DND-41 (cell line): Measurements from ENCODE around the gene VWA8.

ENCODE experiments used
- ATAC-seq: fragments of 200-7000 bp; cut with Tn5 transposase; 3 replicates; pipeline ENCODE4 v1.9.1; 2021; ENCODE audit warnings: low read depth; ENCODE audit not compliant: insufficient read depth
- DNase-seq: peaks from one replicate; pipeline ENCODE4 v3.0.0-alpha.2; 2020
- H2AFZ ChIP-seq: 2 replicates; pipeline ENCODE4 v1.6.0; 2012; ENCODE audit warnings: low read depth, low read length
- H3K27ac ChIP-seq: 2 replicates; pipeline ENCODE4 v1.5.1; 2012; ENCODE audit warnings: low read length, inconsistent platforms
- H3K27me3 ChIP-seq: fragments of 200-600 bp; sonication (generic); 2 replicates; pipeline ENCODE4 v1.6.0; 2012; ENCODE audit warnings: low read length, mild to moderate bottlenecking, inconsistent platforms; ENCODE audit not compliant: insufficient read depth, poor library complexity
- H3K36me3 ChIP-seq: 2 replicates; pipeline ENCODE4 v1.5.1; 2012; ENCODE audit warnings: low read length, inconsistent platforms; ENCODE audit not compliant: insufficient read depth
- H3K4me1 ChIP-seq: 2 replicates; pipeline ENCODE4 v1.5.1; 2012; ENCODE audit warnings: mild to moderate bottlenecking, low read length; ENCODE audit not compliant: insufficient read depth
- H3K4me2 ChIP-seq: 2 replicates; pipeline ENCODE4 v1.6.0; 2012; ENCODE audit warnings: mild to moderate bottlenecking, moderate library complexity, low read length, inconsistent platforms; ENCODE audit not compliant: insufficient read depth
- H3K4me3 ChIP-seq, 2 experiments: fragments of 200-600 bp in 1 of 2; shearing (Covaris generic) in 1 of 2; 2 replicates each; pipeline ENCODE4 v1.5.1; 2012 to 2016; ENCODE audit warnings: inconsistent platforms in 2 of 2, low read length in 2 of 2, mild to moderate bottlenecking in 2 of 2, low read depth in 1 of 2, moderate library complexity in 1 of 2
- H3K79me2 ChIP-seq: 2 replicates; pipeline ENCODE4 v1.6.0; 2012; ENCODE audit warnings: low read length, inconsistent platforms; ENCODE audit not compliant: insufficient read depth
- H3K9ac ChIP-seq: 2 replicates; pipeline ENCODE4 v1.6.0; 2012; ENCODE audit warnings: low read depth, mild to moderate bottlenecking, inconsistent platforms, low read length, moderate library complexity
- H3K9me3 ChIP-seq: 2 replicates; pipeline ENCODE4 v1.5.1; 2012; ENCODE audit warnings: low read length, moderate library complexity, mild to moderate bottlenecking, inconsistent platforms; ENCODE audit not compliant: insufficient read depth, severe bottlenecking
- H4K20me1 ChIP-seq: 2 replicates; pipeline ENCODE4 v1.6.0; 2012; ENCODE audit warnings: low read length; ENCODE audit not compliant: insufficient read depth
- CTCF ChIP-seq: IDR thresholded peaks from 2 replicates; pipeline ENCODE4 v1.5.1; 2012; ENCODE audit warnings: borderline replicate concordance, low read length, moderate library complexity, mild to moderate bottlenecking; ENCODE audit not compliant: poor library complexity, severe bottlenecking; ENCODE audit errors: extremely low read depth
- EZH2 ChIP-seq: IDR thresholded peaks from 3 replicates; pipeline ENCODE4 v1.6.1; 2012; ENCODE audit warnings: borderline replicate concordance, low read depth, mild to moderate bottlenecking, moderate library complexity, low read length, inconsistent platforms; ENCODE audit not compliant: severe bottlenecking

VWA8 gene

GRCh38 chr13:41634407-41634806 is 326.5 kb downstream of the VWA8 start:
- DNase-seq = no peak
- H3K4me1 ChIP-seq = no peaks in the 10 kb centered on the region
- H3K9me3 ChIP-seq = no peaks in the 10 kb centered on the region
- H3K4me2 ChIP-seq = no peak overlapping the region
- no peak for ATAC-seq
- no peak overlapping the region for H2AFZ ChIP-seq
- no peak overlapping the region for H3K27ac ChIP-seq
- H4K20me1 ChIP-seq = no peaks in the 10 kb centered on the region
- no peak overlapping the region for H3K4me3 ChIP-seq
- H3K9ac ChIP-seq = no peak overlapping the region
- H3K79me2 ChIP-seq = no peaks in the 10 kb centered on the region
- TF ChIP-seq EZH2 = no peak
- no peak for TF ChIP-seq CTCF
- H3K36me3 ChIP-seq = no peaks in the 10 kb centered on the region
- H3K27me3 ChIP-seq = no peaks in the 10 kb centered on the region

- H3K27me3 ChIP-seq = no peaks in the 10 kb centered on the region
- no peak overlapping the region for H2AFZ ChIP-seq
- H3K4me3 ChIP-seq = no peak overlapping the region
- DNase-seq (no peak), ATAC-seq (no peak)
- no peaks in the 10 kb centered on the region for H3K4me1 ChIP-seq
- H4K20me1 ChIP-seq = no peaks in the 10 kb centered on the region
- TF ChIP-seq EZH2 (no peak), CTCF (no peak)
- no peaks in the 10 kb centered on the region for H3K9me3 ChIP-seq
- H3K27ac ChIP-seq = no peak overlapping the region
- no peak overlapping the region for H3K4me2 ChIP-seq
- no peaks in the 10 kb centered on the region for H3K36me3 ChIP-seq
- H3K9ac ChIP-seq = no peak overlapping the region
- no peaks in the 10 kb centered on the region for H3K79me2 ChIP-seq
Measured at GRCh38 chr13:41633776-41634175, 327.1 kb downstream of the VWA8 start.

- DNase-seq = no peak
- no peaks in the 10 kb centered on the region for H3K36me3 ChIP-seq
- H3K9me3 ChIP-seq = no peaks in the 10 kb centered on the region
- H3K27ac ChIP-seq = no peak overlapping the region
- H3K4me3 ChIP-seq = no peak overlapping the region
- H2AFZ ChIP-seq = no peak overlapping the region
- H3K4me2 ChIP-seq = no peak overlapping the region
- no peaks in the 10 kb centered on the region for H3K4me1 ChIP-seq
- TF ChIP-seq CTCF (no peak), EZH2 (no peak)
- no peak overlapping the region for H3K9ac ChIP-seq
- H4K20me1 ChIP-seq = no peaks in the 10 kb centered on the region
- H3K79me2 ChIP-seq = no peaks in the 10 kb centered on the region
- ATAC-seq = no peak
- H3K27me3 ChIP-seq = no peaks in the 10 kb centered on the region
Measured at GRCh38 chr13:41631296-41631965, 329.5 kb downstream of the VWA8 start.
